ENCODE results near the gene FAM241B.

GRCh38 chr10:69614130-69614529 lies 15.9 kb upstream of the FAM241B start:
- TF ChIP-seq ZNF518A (tag by site-specific recombination; conservative IDR thresholded peaks at IDR 0.05; ENCODE audit: low read depth) (no peak), ZNF302 (tag by site-specific recombination; IDR thresholded peaks at IDR 0.05; ENCODE audit: low read depth) (no peak), ZNF549 (tag by site-specific recombination; IDR thresholded peaks at IDR 0.05) (no peak), CTCF (tag by site-specific recombination; IDR thresholded peaks at IDR 0.05) (no peak), TCF7L2 (IDR thresholded peaks at IDR 0.05; ENCODE audit: borderline replicate concordance, low read depth, low read length) (no peak)
